ENCODE results near the gene C12orf75. TPM values are rescaled to one million over a fixed set of nuclear protein-coding genes. Genes with fewer than 3 reads are reported as not detected.
"Not testable (repeated sequence)": the region's sequence is repeated elsewhere in the genome, so short reads cannot be mapped to it uniquely, and the experiment has no call there.

Gene C12orf75
- total RNA-seq, 2 donors from 2014 or later, result 43.7 to 57.0 TPM

GRCh38 chr12:105403095-105403494 is 72.6 kb downstream of the C12orf75 start:
- no peaks in the 10 kb centered on the region for H3K36me3 Mint-ChIP-seq (ENCODE audit: low read depth)
- peaks cover 23% of the 10 kb centered on the region for H3K9me3 Mint-ChIP-seq

GRCh38 chr12:105404134-105404533 is 73.6 kb downstream of the C12orf75 start:
- not testable (repeated sequence) for H3K27ac Mint-ChIP-seq; H3K27ac ChIP-seq (ENCODE audit: low read depth, low read length); DNase-seq; H3K36me3 Mint-ChIP-seq (ENCODE audit: low read depth); H3K4me1 Mint-ChIP-seq; H3K27me3 Mint-ChIP-seq (ENCODE audit: insufficient read depth); H3K27me3 ChIP-seq (ENCODE audit: control insufficient read depth, insufficient read depth, low read length, poor library complexity, severe bottlenecking); H3K4me1 ChIP-seq (ENCODE audit: control insufficient read depth, insufficient read depth, low read length); H3K4me3 Mint-ChIP-seq; H3K9ac ChIP-seq (ENCODE audit: extremely low read depth, low read length, poor library complexity, severe bottlenecking); H3K36me3 ChIP-seq (ENCODE audit: control insufficient read depth, insufficient read depth, low read length)
- WGBS, 2 experiments (ENCODE audit: insufficient coverage in 1 of 2, insufficient read length in 1 of 2), result 93% methylated on average over 3 of the region's 3 CpGs; no CpG with 5 or more reads in 1 of the 2 experiments
- Histone ChIP-seq H3K4me3 (ENCODE audit: low read length) (peak overlapping the region; percentile 8), H3K9me3 (ENCODE audit: control insufficient read depth, low read length) (peaks cover 14% of the 10 kb centered on the region)
- peaks cover 16% of the 10 kb centered on the region for H3K9me3 Mint-ChIP-seq

More at GRCh38 chr12:105403095-105403494, 72.6 kb downstream of the C12orf75 start:
- Mint-ChIP-seq H3K27me3 (ENCODE audit: insufficient read depth) (no peaks in the 10 kb centered on the region), H3K27ac (no peak overlapping the region), H3K4me1 (no peaks in the 10 kb centered on the region), H3K4me3 (no peak overlapping the region)
- no peak for DNase-seq
- peaks cover 18% of the 10 kb centered on the region for H3K9me3 ChIP-seq (ENCODE audit: control insufficient read depth, low read length)
- H3K4me1 ChIP-seq (ENCODE audit: control insufficient read depth, insufficient read depth, low read length), result no peaks in the 10 kb centered on the region
- WGBS, 2 experiments (ENCODE audit: insufficient coverage in 1 of 2, insufficient read length in 1 of 2), result 84% methylated on average over 1 of the region's 1 CpG; no CpG with 5 or more reads in 1 of the 2 experiments
- H3K27ac ChIP-seq (ENCODE audit: low read depth, low read length), result no peak overlapping the region
- H3K36me3 ChIP-seq (ENCODE audit: control insufficient read depth, insufficient read depth, low read length), result no peaks in the 10 kb centered on the region
- no peaks in the 10 kb centered on the region for H3K27me3 ChIP-seq (ENCODE audit: control insufficient read depth, insufficient read depth, low read length, poor library complexity, severe bottlenecking)
- TF ChIP-seq CTCF (conservative IDR thresholded peaks at IDR 0.05), result no peak
- no peak overlapping the region for H3K9ac ChIP-seq (ENCODE audit: extremely low read depth, low read length, poor library complexity, severe bottlenecking)
- no peak overlapping the region for H3K4me3 ChIP-seq (ENCODE audit: low read length)

GRCh38 chr12:105406497-105406896 is 76.0 kb downstream of the C12orf75 start:
- TF ChIP-seq CTCF (conservative IDR thresholded peaks at IDR 0.05), result no peak
- H3K9me3 Mint-ChIP-seq, result peaks cover 16% of the 10 kb centered on the region
- no peak overlapping the region for H3K27ac Mint-ChIP-seq
- 92 to 94% methylated on average over 7 of the region's 7 CpGs for WGBS, 2 experiments (ENCODE audit: insufficient coverage in 1 of 2, insufficient read length in 1 of 2)
- H3K9ac ChIP-seq (ENCODE audit: extremely low read depth, low read length, poor library complexity, severe bottlenecking), result no peak overlapping the region
- peaks cover 3% of the 10 kb centered on the region for H3K4me1 Mint-ChIP-seq
- no peaks in the 10 kb centered on the region for H3K27me3 Mint-ChIP-seq (ENCODE audit: insufficient read depth)
- no peak overlapping the region for H3K4me3 Mint-ChIP-seq
- peak; percentile 34 for DNase-seq
- no peak overlapping the region for H3K27ac ChIP-seq (ENCODE audit: low read depth, low read length)
- no peak overlapping the region for H3K4me3 ChIP-seq (ENCODE audit: low read length)
- no peaks in the 10 kb centered on the region for H3K36me3 ChIP-seq (ENCODE audit: control insufficient read depth, insufficient read depth, low read length)
- H3K27me3 ChIP-seq (ENCODE audit: control insufficient read depth, insufficient read depth, low read length, poor library complexity, severe bottlenecking), result no peaks in the 10 kb centered on the region
- H3K9me3 ChIP-seq (ENCODE audit: control insufficient read depth, low read length), result peaks cover 14% of the 10 kb centered on the region
- no peaks in the 10 kb centered on the region for H3K4me1 ChIP-seq (ENCODE audit: control insufficient read depth, insufficient read depth, low read length)
- H3K36me3 Mint-ChIP-seq (ENCODE audit: low read depth), result no peaks in the 10 kb centered on the region

- Histone ChIP-seq H3K4me1 (ENCODE audit: control insufficient read depth, insufficient read depth, low read length) (no peaks in the 10 kb centered on the region), H3K9ac (ENCODE audit: extremely low read depth, low read length, poor library complexity, severe bottlenecking) (no peak overlapping the region), H3K4me3 (ENCODE audit: low read length) (no peak overlapping the region), H3K36me3 (ENCODE audit: control insufficient read depth, insufficient read depth, low read length) (no peaks in the 10 kb centered on the region), H3K27ac (ENCODE audit: low read depth, low read length) (no peak overlapping the region), H3K27me3 (ENCODE audit: control insufficient read depth, insufficient read depth, low read length, poor library complexity, severe bottlenecking) (no peaks in the 10 kb centered on the region), H3K9me3 (ENCODE audit: control insufficient read depth, low read length) (peaks cover 8% of the 10 kb centered on the region)
- WGBS, 2 experiments (ENCODE audit: insufficient coverage in 1 of 2, insufficient read length in 1 of 2), result 92% methylated on average over 5 of the region's 5 CpGs; no CpG with 5 or more reads in 1 of the 2 experiments
- Mint-ChIP-seq H3K27me3 (ENCODE audit: insufficient read depth) (no peaks in the 10 kb centered on the region), H3K36me3 (ENCODE audit: low read depth) (no peaks in the 10 kb centered on the region), H3K4me1 (peaks cover 3% of the 10 kb centered on the region), H3K4me3 (no peak overlapping the region), H3K27ac (no peak overlapping the region), H3K9me3 (peaks cover 11% of the 10 kb centered on the region)
- TF ChIP-seq CTCF (conservative IDR thresholded peaks at IDR 0.05), result no peak
- no peak for DNase-seq
These were observed 78.8 kb downstream of the C12orf75 start for GRCh38 chr12:105409279-105409678.
